A172 (cell line): ENCODE data around the gene POTEC. TPM values are rescaled to one million over a fixed set of nuclear protein-coding genes. Genes with fewer than 3 reads are reported as not detected.

Experiments
- total RNA-seq: library from RNA; depleted of rRNA; stranded (reverse); fragments of >200 nt; shearing (Covaris generic); gene quantifications from 2 replicates; pipeline ENCODE4 v1.2.3, GENCODE V29; 2014; rRNA removed

POTEC gene
- total RNA-seq, 1 experiment from 2014 or later = 0.98 TPM

Other genes starting within 250 kb of the POTEC start
- gene ANKRD30B, start 204.6 kb upstream of the POTEC start, total RNA-seq = 26.2 and 32.3 TPM in 2 replicates